Tibial nerve (tissue), 4 donors: ENCODE measurements around the gene PTGFRN. TPM values are rescaled to one million over a fixed set of nuclear protein-coding genes. Genes with fewer than 3 reads are reported as not detected.

Experiments used
- DNase-seq, 2 donors: peaks; one replicate each; pipeline ENCODE4 v3.0.0-alpha.2; 2019; ENCODE audit warnings: low spot score in 2 of 2
- H3K27ac ChIP-seq, 4 donors: fragments of 200-600 bp; sonication (generic) in 3 of 4; one replicate each; pipeline ENCODE4 v1.5.1; 2017 to 2019; ENCODE audit warnings: mild to moderate bottlenecking in 1 of 4
- H3K27me3 ChIP-seq, 2 donors: fragments of 200-600 bp; sonication (generic) in 1 of 2; one replicate each; pipeline versions ENCODE4 v1.5.1 to v1.6.0; 2017 to 2019
- H3K36me3 ChIP-seq, 3 donors: fragments of 200-600 bp; sonication (generic); one replicate each; pipeline ENCODE4 v1.5.1; 2018 to 2019
- H3K4me1 ChIP-seq, 4 donors: fragments of 200-600 bp; sonication (generic) in 3 of 4; one replicate each; pipeline ENCODE4 v1.5.1; 2017 to 2019
- H3K4me3 ChIP-seq, 4 donors: fragments of 200-600 bp; sonication (generic) in 3 of 4; one replicate each; pipeline ENCODE4 v1.5.1; 2017 to 2019; ENCODE audit warnings: mild to moderate bottlenecking in 1 of 4, moderate library complexity in 1 of 4
- H3K9me3 ChIP-seq, 4 donors: fragments of 200-600 bp; sonication (generic) in 3 of 4; one replicate each; pipeline ENCODE4 v1.5.1; 2017 to 2019
- EP300 ChIP-seq, 2 donors: sonication (generic); formaldehyde crosslinking; IDR thresholded peaks; one replicate each; pipeline ENCODE4 v1.6.1; 2017; ENCODE audit warnings: antibody characterized with exemption in 2 of 2, mild to moderate bottlenecking in 1 of 2
- POLR2A ChIP-seq, 2 donors: fragments of 450-650 bp; IDR thresholded peaks; one replicate each; pipeline ENCODE4 v1.6.1; 2017; ENCODE audit warnings: antibody characterized with exemption in 2 of 2, mild to moderate bottlenecking in 2 of 2, moderate library complexity in 2 of 2
- WGBS, 2 donors: methylation state at CpG; one replicate each; pipeline ENCODE4 v1.1.5; 2018; 5-methylcytosine and 5-hydroxymethylcytosine counted together
- total RNA-seq, 4 donors: library from RNA; depleted of rRNA; stranded (reverse); fragments of >200 nt; gene quantifications; one replicate each; pipeline ENCODE4 v1.1.0, GENCODE V29; 2016
- TF ChIP-seq, protein P1 (sequence below), 5 experiments: fragments of 200-600 bp in 3 of 5; fragments of 450-650 bp in 2 of 5; sonication (generic) in 3 of 5; IDR thresholded peaks; one replicate each; pipeline ENCODE4 v1.5.1; 2016 to 2019; ENCODE audit warnings: antibody characterized with exemption in 5 of 5, mild to moderate bottlenecking in 3 of 5, moderate library complexity in 2 of 5

Gene PTGFRN
- total RNA-seq, 4 donors from 2014 or later, result 10.2 to 19.0 (median 14.7) TPM

DNA sequence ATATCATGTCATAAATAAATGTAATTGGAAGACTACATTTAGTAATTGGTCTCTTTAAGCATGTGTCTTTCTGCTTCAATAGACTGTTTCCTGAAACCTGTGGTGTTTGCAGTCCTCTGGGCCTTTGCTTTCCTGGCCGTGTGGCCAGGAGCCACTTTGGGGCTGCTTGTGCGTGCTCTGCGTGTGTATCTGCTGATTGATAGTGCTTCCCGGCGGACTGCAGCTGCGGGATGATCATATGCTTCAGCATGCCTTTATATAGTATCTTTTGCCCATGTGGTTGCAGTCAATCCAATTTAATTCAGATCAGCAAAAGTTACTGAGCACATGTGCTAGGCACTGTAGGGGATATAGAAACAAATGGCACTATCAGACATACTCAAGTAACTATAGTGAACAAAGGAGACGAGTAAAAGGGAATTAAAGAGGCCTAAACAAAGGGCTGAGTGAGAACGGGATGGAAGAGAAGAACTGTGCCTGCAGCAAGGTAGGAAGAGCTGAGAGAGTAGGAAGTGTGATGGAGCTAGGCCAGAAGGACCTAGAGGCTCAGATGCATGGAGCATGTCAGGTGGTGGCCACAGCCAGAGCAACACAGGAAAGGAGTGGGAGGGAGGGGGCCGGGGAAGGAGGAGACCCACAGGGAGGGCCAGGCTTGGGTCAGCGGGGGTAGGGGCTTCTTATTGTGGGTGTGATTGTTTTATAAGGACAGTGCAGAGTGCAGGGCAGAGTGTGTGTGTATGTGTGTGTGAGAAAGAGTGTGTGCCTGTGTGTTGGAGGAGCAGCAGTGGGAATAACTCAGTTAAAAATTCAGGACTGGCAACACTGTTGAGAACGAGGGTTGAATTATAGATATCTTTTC is 123.2 kb downstream of the PTGFRN start:
- no peak for TF ChIP-seq POLR2A (IDR thresholded peaks at IDR 0.05)
- TF ChIP-seq, protein P1, sequence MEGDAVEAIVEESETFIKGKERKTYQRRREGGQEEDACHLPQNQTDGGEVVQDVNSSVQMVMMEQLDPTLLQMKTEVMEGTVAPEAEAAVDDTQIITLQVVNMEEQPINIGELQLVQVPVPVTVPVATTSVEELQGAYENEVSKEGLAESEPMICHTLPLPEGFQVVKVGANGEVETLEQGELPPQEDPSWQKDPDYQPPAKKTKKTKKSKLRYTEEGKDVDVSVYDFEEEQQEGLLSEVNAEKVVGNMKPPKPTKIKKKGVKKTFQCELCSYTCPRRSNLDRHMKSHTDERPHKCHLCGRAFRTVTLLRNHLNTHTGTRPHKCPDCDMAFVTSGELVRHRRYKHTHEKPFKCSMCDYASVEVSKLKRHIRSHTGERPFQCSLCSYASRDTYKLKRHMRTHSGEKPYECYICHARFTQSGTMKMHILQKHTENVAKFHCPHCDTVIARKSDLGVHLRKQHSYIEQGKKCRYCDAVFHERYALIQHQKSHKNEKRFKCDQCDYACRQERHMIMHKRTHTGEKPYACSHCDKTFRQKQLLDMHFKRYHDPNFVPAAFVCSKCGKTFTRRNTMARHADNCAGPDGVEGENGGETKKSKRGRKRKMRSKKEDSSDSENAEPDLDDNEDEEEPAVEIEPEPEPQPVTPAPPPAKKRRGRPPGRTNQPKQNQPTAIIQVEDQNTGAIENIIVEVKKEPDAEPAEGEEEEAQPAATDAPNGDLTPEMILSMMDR (IDR thresholded peaks at IDR 0.05), result no peak
- TF ChIP-seq EP300 (IDR thresholded peaks at IDR 0.05), result no peak
- WGBS, 2 donors, result 69 to 73% methylated on average over 11 of the region's 11 CpGs
- Histone ChIP-seq H3K27me3 (no peaks in the 10 kb centered on the region), H3K36me3 (no peaks in the 10 kb centered on the region), H3K9me3 (no peaks in the 10 kb centered on the region), H3K4me3 (no peak overlapping the region), H3K4me1 (no peaks in the 10 kb centered on the region), H3K27ac (no peak overlapping the region)
- no peak for DNase-seq

DNA sequence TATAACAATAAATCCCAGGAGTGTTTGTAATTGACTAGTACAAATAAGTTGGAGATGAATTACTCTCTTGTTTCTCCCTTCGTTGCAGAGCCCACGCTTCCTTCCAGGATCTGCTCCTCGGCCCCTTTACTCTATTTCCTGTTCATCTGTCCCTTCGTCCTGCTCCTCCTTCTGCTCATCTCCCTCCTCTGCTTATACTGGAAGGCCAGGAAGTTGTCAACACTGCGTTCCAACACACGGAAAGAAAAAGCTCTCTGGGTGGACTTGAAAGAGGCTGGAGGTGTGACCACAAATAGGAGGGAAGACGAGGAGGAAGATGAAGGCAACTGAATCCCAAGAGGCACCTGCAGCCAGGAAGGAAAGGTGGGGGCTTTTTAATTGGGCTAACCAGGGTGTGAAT is 124.1 kb downstream of the PTGFRN start:
- TF ChIP-seq, protein P1 (IDR thresholded peaks at IDR 0.05), result no peak
- no peak for TF ChIP-seq POLR2A (IDR thresholded peaks at IDR 0.05)
- TF ChIP-seq EP300 (IDR thresholded peaks at IDR 0.05), result no peak
- Histone ChIP-seq H3K27me3 (no peaks in the 10 kb centered on the region), H3K4me1 (no peaks in the 10 kb centered on the region), H3K27ac (no peak overlapping the region), H3K9me3 (no peaks in the 10 kb centered on the region), H3K4me3 (no peak overlapping the region), H3K36me3 (no peaks in the 10 kb centered on the region)
- DNase-seq, result no peak
- 47 to 50% methylated on average over 7 of the region's 7 CpGs for WGBS, 2 donors

DNA sequence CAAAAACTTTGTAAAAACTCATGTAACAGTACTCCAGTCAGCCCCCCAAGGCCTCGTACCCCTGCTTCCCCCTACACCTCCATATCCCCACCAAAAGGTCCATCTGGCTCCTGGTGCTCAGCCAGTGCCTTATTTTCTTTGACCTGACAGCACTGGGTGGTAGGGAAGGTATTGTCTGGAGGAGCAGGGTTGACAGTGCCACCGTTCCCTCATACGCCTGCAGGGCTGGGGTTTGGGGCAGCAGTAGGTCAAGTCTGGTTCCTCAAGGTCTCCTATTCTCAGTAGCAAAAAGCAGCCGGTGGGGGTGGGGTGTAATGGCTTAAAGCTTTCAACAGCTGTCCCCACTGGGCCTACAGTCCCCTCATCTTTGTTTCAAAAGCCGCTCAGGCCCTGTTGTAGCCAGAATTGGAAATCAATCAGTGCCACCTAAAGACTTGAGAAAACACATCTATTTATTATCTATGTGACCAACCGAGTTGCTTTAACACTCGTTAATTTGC is 125.1 kb downstream of the PTGFRN start:
- Histone ChIP-seq H3K27me3 (no peaks in the 10 kb centered on the region), H3K27ac (no peak overlapping the region), H3K36me3 (no peaks in the 10 kb centered on the region), H3K4me3 (no peak overlapping the region), H3K9me3 (no peaks in the 10 kb centered on the region), H3K4me1 (no peaks in the 10 kb centered on the region)
- TF ChIP-seq, protein P1 (IDR thresholded peaks at IDR 0.05), result no peak
- TF ChIP-seq EP300 (IDR thresholded peaks at IDR 0.05), result no peak
- TF ChIP-seq POLR2A (IDR thresholded peaks at IDR 0.05), result no peak
- no peak for DNase-seq
- 84% methylated on average over 7 of the region's 7 CpGs for WGBS, 2 donors

DNA sequence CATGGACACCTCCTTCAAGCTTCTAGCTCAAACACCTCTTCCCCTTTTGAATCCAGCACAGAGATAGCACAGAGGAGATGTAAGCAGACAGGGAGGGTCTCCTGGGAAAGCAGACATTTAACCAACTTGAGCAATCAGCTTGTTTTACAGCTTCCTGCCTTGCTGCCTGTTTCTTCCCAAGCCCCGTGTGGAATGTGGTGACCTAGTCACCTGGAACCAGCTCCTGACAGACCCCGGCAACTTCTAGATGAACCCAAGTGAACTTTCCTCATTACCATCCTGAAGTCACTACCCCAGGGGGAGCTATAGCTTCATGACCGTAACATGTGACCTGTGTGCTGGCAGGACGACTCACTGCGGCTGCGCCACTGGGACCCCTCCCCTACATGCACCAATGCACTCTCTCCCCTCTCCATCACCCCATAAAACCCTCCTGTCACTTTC is 126.3 kb downstream of the PTGFRN start:
- Histone ChIP-seq H3K27ac (no peak overlapping the region), H3K27me3 (no peaks in the 10 kb centered on the region), H3K9me3 (no peaks in the 10 kb centered on the region), H3K4me3 (no peak overlapping the region), H3K36me3 (no peaks in the 10 kb centered on the region), H3K4me1 (no peaks in the 10 kb centered on the region)
- 36 to 48% methylated on average over 6 of the region's 6 CpGs for WGBS, 2 donors
- no peak for DNase-seq
- TF ChIP-seq, protein P1 (IDR thresholded peaks at IDR 0.05), result no peak
- TF ChIP-seq EP300 (IDR thresholded peaks at IDR 0.05) (no peak), POLR2A (IDR thresholded peaks at IDR 0.05) (no peak)

DNA sequence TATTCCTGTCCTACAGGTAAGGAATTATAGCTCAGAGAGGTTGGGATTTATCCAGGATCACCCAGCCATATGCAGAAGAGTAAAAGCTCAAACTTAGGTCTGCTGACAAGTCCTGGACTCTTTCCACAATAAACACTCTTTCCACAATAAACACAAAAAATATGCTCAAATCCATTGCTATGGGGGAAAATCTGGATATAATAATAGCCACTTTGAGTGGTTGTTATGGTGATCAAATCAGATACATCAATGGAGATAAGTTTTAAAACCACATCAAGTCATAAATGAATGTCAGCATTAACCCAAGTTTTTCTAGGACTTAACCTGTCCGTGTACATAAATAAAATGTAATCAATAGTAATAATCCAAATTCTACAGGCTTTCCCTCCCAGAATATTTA is 128.1 kb downstream of the PTGFRN start:
- no peak for DNase-seq
- no peaks in the 10 kb centered on the region for H3K36me3 ChIP-seq
- H3K9me3 ChIP-seq, result no peaks in the 10 kb centered on the region
- no peaks in the 10 kb centered on the region for H3K4me1 ChIP-seq
- no peak overlapping the region for H3K4me3 ChIP-seq
- no peaks in the 10 kb centered on the region for H3K27me3 ChIP-seq
- TF ChIP-seq, protein P1 (IDR thresholded peaks at IDR 0.05), result no peak
- TF ChIP-seq POLR2A (IDR thresholded peaks at IDR 0.05), result no peak
- no peak for TF ChIP-seq EP300 (IDR thresholded peaks at IDR 0.05)
- WGBS, 2 donors, result 63 to 68% methylated on average over 1 of the region's 1 CpG
- no peak overlapping the region for H3K27ac ChIP-seq
